Hindlimb muscle (tissue), 1 donor: Measurements from ENCODE around the gene TRIO. TPM values are rescaled to one million over a fixed set of nuclear protein-coding genes. Genes with fewer than 3 reads are reported as not detected.
"Not testable (repeated sequence)": the region's sequence is repeated elsewhere in the genome, so short reads cannot be mapped to it uniquely, and the experiment has no call there.

Experiments
- DNase-seq: peaks from one replicate; pipeline ENCODE4 v3.0.0-alpha.2; 2013
- polyA plus RNA-seq: library from polyadenylated mRNA; unstranded; fragments of 120-200 nt; gene quantifications from one replicate; pipeline ENCODE4 v1.2.1, GENCODE V29; 2013; ENCODE audit not compliant: insufficient read length

Gene TRIO
- polyA plus RNA-seq, 1 donor, result 181 TPM

GRCh38 chr5:14523243-14524034, 380.3 kb downstream of the TRIO start:
- DNase-seq, result no peak

- no peak for DNase-seq
Observed at GRCh38 chr5:14525397-14525796, 382.3 kb downstream of the TRIO start.

GRCh38 chr5:14526493-14526892, 383.4 kb downstream of the TRIO start:
- no peak for DNase-seq

DNA sequence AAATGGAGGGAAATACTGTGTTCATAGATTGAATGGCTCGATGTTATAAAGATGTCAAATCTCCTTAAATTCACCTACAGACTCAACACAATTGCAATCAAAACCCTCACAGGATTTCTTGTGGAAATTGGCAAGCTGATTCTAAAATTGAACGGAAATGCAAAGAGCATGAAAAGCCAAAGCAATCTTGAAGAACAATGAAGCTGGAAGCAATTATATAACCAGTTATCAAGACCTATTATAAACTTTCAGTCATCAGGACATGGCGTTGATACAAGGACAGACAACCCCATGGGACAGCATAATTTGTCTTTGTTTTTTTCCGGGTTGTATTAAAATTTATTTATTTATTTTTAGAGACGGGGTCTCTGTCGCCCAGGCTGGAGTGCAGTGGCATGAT, 385.0 kb downstream of the TRIO start:
- no peak for DNase-seq

GRCh38 chr5:14528926-14529325, 385.8 kb downstream of the TRIO start:
- no peak for DNase-seq

GRCh38 chr5:14531668-14532067, 388.5 kb downstream of the TRIO start:
- no peak for DNase-seq

GRCh38 chr5:14532180-14532579, 389.0 kb downstream of the TRIO start:
- DNase-seq, result no peak

DNA sequence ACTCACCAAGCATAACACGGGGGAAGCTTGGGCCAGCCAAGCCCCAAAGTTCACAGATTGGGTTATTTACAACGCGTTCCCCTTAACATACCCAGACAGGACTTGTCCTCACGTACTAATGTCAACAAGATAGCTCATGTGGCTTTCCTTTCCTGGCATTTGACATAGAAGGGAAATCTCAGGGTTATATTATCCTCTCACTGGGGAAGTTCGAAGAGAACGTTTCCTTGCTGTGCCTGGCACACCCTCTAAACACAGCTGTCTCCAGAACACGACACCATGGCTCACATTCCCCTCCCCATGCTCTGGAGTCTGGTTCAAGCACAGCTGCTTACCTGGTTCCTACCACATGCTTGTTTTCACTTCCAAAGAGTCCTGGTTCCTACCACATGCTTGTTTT, 391.6 kb downstream of the TRIO start:
- DNase-seq, result peak; percentile 11

GRCh38 chr5:14545308-14545707, 402.2 kb downstream of the TRIO start:
- DNase-seq, result peak; percentile 31

DNA sequence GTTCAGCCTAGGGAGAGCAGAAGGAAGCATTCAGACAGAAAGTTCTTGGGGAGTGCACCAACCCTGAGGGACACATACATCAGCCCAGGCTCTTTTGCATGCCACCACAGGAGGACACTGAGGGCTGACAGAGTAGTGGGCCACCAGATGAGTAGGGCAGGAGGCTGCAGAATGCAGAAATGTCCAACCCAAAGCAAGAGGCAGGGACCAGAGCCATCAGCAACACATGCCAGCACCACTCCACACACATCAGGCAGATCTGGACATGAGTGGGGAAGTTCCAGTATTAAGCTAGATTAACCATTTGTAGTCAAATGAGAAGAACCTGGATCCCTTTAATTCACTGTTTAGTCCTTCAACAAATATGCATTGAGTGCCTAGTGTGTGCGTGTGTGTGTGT, 402.7 kb downstream of the TRIO start:
- no peak for DNase-seq

- DNase-seq, result no peak
Observed at GRCh38 chr5:14547666-14548065, 404.5 kb downstream of the TRIO start.

GRCh38 chr5:14551211-14551610, 408.1 kb downstream of the TRIO start:
- no peak for DNase-seq

DNA sequence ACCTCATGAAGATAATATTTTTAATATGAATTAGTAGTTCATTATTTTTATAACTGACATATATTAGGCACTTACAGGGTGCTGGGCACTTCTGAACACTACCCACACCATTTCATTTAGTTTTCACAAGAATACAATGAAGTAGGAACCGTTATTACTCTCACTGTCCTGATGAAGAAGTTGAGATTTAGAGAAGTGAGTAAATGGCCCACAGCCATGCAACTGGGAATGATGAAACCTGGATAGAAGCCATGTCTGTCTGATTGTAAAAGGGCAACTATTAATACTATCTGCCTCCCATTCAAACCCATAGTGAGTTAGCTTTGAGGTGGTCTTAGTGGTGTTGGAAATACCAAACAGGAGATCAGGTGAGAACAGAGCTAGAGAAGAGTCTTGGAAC, 408.9 kb downstream of the TRIO start:
- no peak for DNase-seq

GRCh38 chr5:14554288-14554687, 411.1 kb downstream of the TRIO start:
- not testable (repeated sequence) for DNase-seq

GRCh38 chr5:14556015-14556414, 412.9 kb downstream of the TRIO start:
- DNase-seq, result no peak

GRCh38 chr5:14557203-14557770, 414.1 kb downstream of the TRIO start:
- peak; percentile 13 for DNase-seq

GRCh38 chr5:14557791-14558415, 414.8 kb downstream of the TRIO start:
- no peak for DNase-seq

Other genes with a start within 250 kb of the TRIO start
- gene DNAH5, start 198.7 kb upstream of the TRIO start, polyA plus RNA-seq, result 0.83 TPM